IMR-90 (cell line): ENCODE measurements around the gene REV3L. TPM values are rescaled to one million over a fixed set of nuclear protein-coding genes. Genes with fewer than 3 reads are reported as not detected.

ENCODE experiments used
- ATAC-seq: fragments of 200-7000 bp; cut with Tn5 transposase; 2 replicates; pipeline ENCODE4 v1.9.1; 2020; ENCODE audit warnings: low read depth, mild to moderate bottlenecking, moderate library complexity
- BruUV-seq: library from RNA; stranded (reverse); fragments of 400-500 nt; replicated peaks from 2 replicates; lab custom pipeline; 2021; lab: Mats Ljungman, UMichigan
- CTCF ChIA-PET: fragments of 300-600 bp; formaldehyde crosslinking; extraction: SDS; loops from one replicate; lab custom pipeline; 2021; ENCODE audit warnings: antibody characterized with exemption; lab: Yijun Ruan, JAX
- POLR2A ChIA-PET: fragments of 300-600 bp; sonication (Branson Sonifier 250); formaldehyde crosslinking; loops from one replicate; lab custom pipeline; 2022; ENCODE audit warnings: antibody characterized with exemption; ENCODE audit not compliant: unreplicated experiment; lab: Charles Lee
- DNase-seq: peaks from one replicate; pipeline ENCODE4 v3.0.0; 2013
- H2AFZ ChIP-seq: replicated peaks from 2 replicates; pipeline ENCODE3; 2013; ENCODE audit warnings: low read length, mild to moderate bottlenecking; ENCODE audit not compliant: poor library complexity
- H2AK5ac ChIP-seq: 2 replicates; pipeline ENCODE4 v1.6.1; 2013; ENCODE audit warnings: low read depth, low read length, inconsistent platforms
- H2AK9ac ChIP-seq: replicated peaks from 2 replicates; pipeline ENCODE3; 2013; ENCODE audit warnings: mild to moderate bottlenecking, low read depth, low read length, moderate library complexity; ENCODE audit not compliant: poor library complexity
- H2BK120ac ChIP-seq: 2 replicates; pipeline ENCODE4 v1.6.1; 2013; ENCODE audit warnings: low read depth, low read length, inconsistent platforms
- H2BK15ac ChIP-seq: 3 replicates; pipeline ENCODE4 v1.6.1; 2013; ENCODE audit warnings: low read depth, low read length, inconsistent platforms
- H2BK20ac ChIP-seq: 2 replicates; pipeline ENCODE4 v1.6.1; 2013; ENCODE audit warnings: low read depth, mild to moderate bottlenecking, inconsistent platforms, low read length, moderate library complexity
- H2BK5ac ChIP-seq: 2 replicates; pipeline ENCODE4 v1.6.1; 2013; ENCODE audit warnings: mild to moderate bottlenecking, low read depth, low read length, inconsistent platforms; ENCODE audit not compliant: poor library complexity, severe bottlenecking
- H3K14ac ChIP-seq: replicated peaks from 2 replicates; pipeline ENCODE4 v1.6.1; 2013; ENCODE audit warnings: low read depth, low read length, inconsistent platforms
- H3K18ac ChIP-seq: 2 replicates; pipeline ENCODE4 v1.6.1; 2013; ENCODE audit warnings: low read depth, low read length, control low read depth
- H3K23ac ChIP-seq: 2 replicates; pipeline ENCODE4 v1.6.1; 2013; ENCODE audit warnings: low read depth, low read length, inconsistent platforms
- H3K27ac ChIP-seq: 2 replicates; pipeline ENCODE4 v1.5.1; 2013; ENCODE audit warnings: mild to moderate bottlenecking, control low read depth, low read length; ENCODE audit not compliant: insufficient read depth
- H3K27me3 ChIP-seq: 2 replicates; pipeline ENCODE4 v1.6.1; 2013; ENCODE audit warnings: low read length; ENCODE audit not compliant: control insufficient read depth, insufficient read depth
- H3K36me3 ChIP-seq: 2 replicates; pipeline ENCODE4 v1.6.1; 2013; ENCODE audit warnings: low read length, mixed read lengths; ENCODE audit not compliant: control insufficient read depth, insufficient read depth
- H3K4ac ChIP-seq: 2 replicates; pipeline ENCODE4 v1.6.1; 2013; ENCODE audit warnings: low read depth, low read length, inconsistent platforms
- H3K4me1 ChIP-seq: 2 replicates; pipeline ENCODE4 v1.6.1; 2013; ENCODE audit warnings: low read length, mixed read lengths; ENCODE audit not compliant: control insufficient read depth, insufficient read depth
- H3K4me2 ChIP-seq: 2 replicates; pipeline ENCODE4 v1.6.1; 2013; ENCODE audit warnings: low read depth, mild to moderate bottlenecking, control low read depth, low read length, moderate library complexity
- H3K4me3 ChIP-seq: 2 replicates; pipeline ENCODE4 v1.5.1; 2013; ENCODE audit warnings: low read depth, mild to moderate bottlenecking, control low read depth, low read length, moderate library complexity; ENCODE audit not compliant: insufficient read depth
- H3K56ac ChIP-seq: 2 replicates; pipeline ENCODE4 v1.6.1; 2013; ENCODE audit warnings: low read length, inconsistent platforms; ENCODE audit not compliant: insufficient read depth; ENCODE audit errors: extremely low read depth
- H3K79me1 ChIP-seq, 2 experiments: 2 replicates each; pipeline ENCODE4 v1.6.1; 2013; ENCODE audit warnings: low read length in 2 of 2, inconsistent platforms in 1 of 2, low read depth in 1 of 2
- H3K9ac ChIP-seq: 2 replicates; pipeline ENCODE4 v1.6.1; 2013; ENCODE audit warnings: low read depth, low read length, control low read depth
- H3K9me1 ChIP-seq: 2 replicates; pipeline ENCODE4 v1.6.1; 2013; ENCODE audit warnings: low read length, inconsistent platforms; ENCODE audit not compliant: insufficient read depth
- H3K9me3 ChIP-seq: 2 replicates; pipeline ENCODE4 v1.6.1; 2013; ENCODE audit warnings: low read length; ENCODE audit not compliant: control insufficient read depth, insufficient read depth
- H4K20me1 ChIP-seq: 2 replicates; pipeline ENCODE4 v1.6.1; 2013; ENCODE audit warnings: low read length, inconsistent platforms; ENCODE audit not compliant: insufficient read depth
- H4K5ac ChIP-seq: 2 replicates; pipeline ENCODE4 v1.6.1; 2013; ENCODE audit warnings: mild to moderate bottlenecking, low read depth, low read length, control low read depth
- H4K8ac ChIP-seq, 2 experiments: 2 replicates each; pipeline ENCODE4 v1.6.1; 2013; ENCODE audit warnings: low read depth in 2 of 2, low read length in 2 of 2, control low read depth in 1 of 2, inconsistent platforms in 1 of 2
- H4K91ac ChIP-seq: 2 replicates; pipeline ENCODE4 v1.6.1; 2013; ENCODE audit warnings: low read depth, low read length, inconsistent platforms; ENCODE audit not compliant: insufficient read depth
- BHLHE40 ChIP-seq: fragments of 150-350 bp; IDR thresholded peaks from 2 replicates; pipeline ENCODE4 v1.6.1; 2016; ENCODE audit warnings: mild to moderate bottlenecking, low read depth, low read length
- POLR2A ChIP-seq: IDR thresholded peaks from 2 replicates; pipeline ENCODE4 v1.6.1; 2012; ENCODE audit warnings: mild to moderate bottlenecking, low read depth, low read length
- WGBS, 2 experiments: methylation state at CpG; one replicate each; pipeline versions ENCODE4 v1.1.5 to v1.1.7; 2013; ENCODE audit warnings: missing lambda C conversion rate in 2 of 2; ENCODE audit not compliant: insufficient read length in 1 of 2; ENCODE audit errors: extremely low coverage in 2 of 2; 5-methylcytosine and 5-hydroxymethylcytosine counted together
- dilution Hi-C: fragments of 300-500 bp; cut with HindIII; formaldehyde crosslinking; loops from one replicate; pipeline ENCODE4 v1.14.3; 2018; ENCODE audit warnings: low sequenced_read_pairs; ENCODE audit not compliant: unreplicated experiment
- in situ Hi-C: fragments of 300-500 bp; cut with MboI; formaldehyde crosslinking; loops from 3 replicates; pipeline ENCODE4 v1.14.3; 2019; ENCODE audit warnings: low sequenced_read_pairs, inconsistent platforms, mixed read lengths
- intact Hi-C: fragments of 100-400 bp; cut with micrococcal nuclease; formaldehyde crosslinking; loops from 2 replicates; pipeline ENCODE4 v1.10.0; 2022
- polyA plus RNA-seq, 3 experiments: library from polyadenylated mRNA; depleted of rRNA; stranded (reverse); fragments of >200 nt; gene quantifications; 2 replicates each; pipeline ENCODE4 v1.2.3, GENCODE V29; 2012; ENCODE audit warnings: low replicate concordance in 1 of 3
- total RNA-seq: library from RNA; depleted of rRNA; stranded (reverse); fragments of >200 nt; gene quantifications from 2 replicates; pipeline ENCODE4 v1.2.3, GENCODE V29; 2012

REV3L gene
- total and polyA plus RNA-seq, 2 of the 4 experiments (the other 2 are of a cell fraction), result 7.4 to 15.4 TPM

GRCh38 chr6:111410371-111410770, 72.6 kb downstream of the REV3L start:
- no peak overlapping the region for H3K4me2 ChIP-seq
- dilution Hi-C loops (no loop called here), intact Hi-C loops (no loop called here), in situ Hi-C loops (no loop called here)
- no peak overlapping the region for H2AFZ ChIP-seq
- peaks cover 13 to 39% of the 10 kb centered on the region in 2 experiments for H3K79me1 ChIP-seq
- H3K4me1 ChIP-seq, result no peaks in the 10 kb centered on the region
- no peak overlapping the region for H2AK5ac ChIP-seq
- H3K23ac ChIP-seq, result no peak overlapping the region
- H4K8ac ChIP-seq, result no peak overlapping the region
- no peak overlapping the region for H3K56ac ChIP-seq
- POLR2A ChIA-PET, result no interaction called here
- ATAC-seq (no peak), DNase-seq (no peak)
- 100% methylated on average over 1 of the region's 3 CpGs; no CpG with 5 or more reads in 1 of the 2 experiments for WGBS, 2 experiments
- H4K20me1 ChIP-seq, result no peaks in the 10 kb centered on the region
- CTCF ChIA-PET, result no interaction called here
- H3K36me3 ChIP-seq, result peaks cover 20% of the 10 kb centered on the region
- no peak overlapping the region for H2AK9ac ChIP-seq
- H3K4ac ChIP-seq, result no peak overlapping the region
- TF ChIP-seq BHLHE40, result no peak
- no peak for TF ChIP-seq POLR2A
- H3K18ac ChIP-seq, result no peak overlapping the region
- H2BK20ac ChIP-seq, result no peak overlapping the region
- no peaks in the 10 kb centered on the region for H3K27me3 ChIP-seq
- H2BK120ac ChIP-seq, result no peak overlapping the region
- no peak overlapping the region for H2BK5ac ChIP-seq
- no peak overlapping the region for H3K27ac ChIP-seq
- no peak overlapping the region for H3K14ac ChIP-seq
- no peak overlapping the region for H3K4me3 ChIP-seq
- H4K91ac ChIP-seq, result no peak overlapping the region
- H2BK15ac ChIP-seq, result no peak overlapping the region
- no peaks in the 10 kb centered on the region; the same call in 1 of the 2 replicates for H3K9me1 ChIP-seq
- no peak overlapping the region for H3K9ac ChIP-seq
- no peaks in the 10 kb centered on the region for H3K9me3 ChIP-seq
- H4K5ac ChIP-seq, result no peak overlapping the region
- no TSS peak for BruUV-seq
